ENCODE results near the gene AVL9.

The AVL9 gene

GRCh38 chr7:32507414-32507813 lies 12.1 kb downstream of the AVL9 start:
- Mint-ChIP-seq H3K27me3 (ENCODE audit: low read depth) (no peaks in the 10 kb centered on the region), H3K27ac (no peak overlapping the region), H3K4me3 (no peak overlapping the region), H3K36me3 (ENCODE audit: low read depth) (peaks cover 17% of the 10 kb centered on the region), H3K4me1 (ENCODE audit: low read depth) (peaks cover 18% of the 10 kb centered on the region), H3K9me3 (no peaks in the 10 kb centered on the region)

- Mint-ChIP-seq H3K27ac (no peak overlapping the region), H3K9me3 (peaks cover 1% of the 10 kb centered on the region), H3K27me3 (ENCODE audit: low read depth) (no peaks in the 10 kb centered on the region), H3K36me3 (ENCODE audit: low read depth) (peaks cover 18% of the 10 kb centered on the region), H3K4me1 (ENCODE audit: low read depth) (peaks cover 19% of the 10 kb centered on the region), H3K4me3 (no peak overlapping the region)
Measured at GRCh38 chr7:32511791-32512190, 16.5 kb downstream of the AVL9 start.

GRCh38 chr7:32513210-32513609 lies 17.9 kb downstream of the AVL9 start:
- no peak overlapping the region for H3K27ac Mint-ChIP-seq
- H3K4me3 Mint-ChIP-seq: no peak overlapping the region
- peaks cover 21% of the 10 kb centered on the region for H3K36me3 Mint-ChIP-seq (ENCODE audit: low read depth)
- H3K27me3 Mint-ChIP-seq (ENCODE audit: low read depth): no peaks in the 10 kb centered on the region
- peaks cover 19% of the 10 kb centered on the region for H3K4me1 Mint-ChIP-seq (ENCODE audit: low read depth)
- H3K9me3 Mint-ChIP-seq: peaks cover 9% of the 10 kb centered on the region

DNA sequence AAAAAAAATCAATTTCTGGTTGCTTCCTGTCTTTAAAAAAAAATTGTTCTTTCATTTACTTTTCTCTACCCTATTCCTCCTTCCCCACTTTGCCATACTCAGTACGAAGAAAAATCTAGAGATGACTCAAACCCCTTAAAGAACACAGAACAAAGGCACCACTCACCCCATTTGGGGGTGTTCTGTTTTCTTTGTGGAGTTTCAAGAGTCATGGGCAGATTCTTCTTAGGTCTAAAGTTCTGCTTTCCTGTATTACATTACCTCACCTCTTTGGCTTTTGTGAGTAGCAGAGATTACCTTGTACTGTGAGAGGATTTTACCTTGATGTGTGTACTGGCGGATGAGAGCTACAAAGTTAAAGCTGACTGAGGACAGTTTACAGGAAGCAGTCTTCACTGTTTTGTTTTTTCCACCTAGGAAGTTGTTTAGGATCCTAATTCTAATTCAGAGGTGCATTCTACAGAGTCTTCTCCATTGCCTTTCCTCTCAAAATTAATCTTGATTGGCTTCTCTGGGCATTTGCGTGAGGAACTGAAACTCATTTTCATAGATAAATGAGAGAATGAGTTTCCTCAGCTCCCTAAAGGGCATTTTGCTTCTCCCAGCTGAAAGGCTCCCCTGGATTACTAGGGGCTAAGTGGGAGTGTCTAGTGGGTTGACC lies 20.7 kb downstream of the AVL9 start:
- Mint-ChIP-seq H3K4me3 (peak overlapping the region; percentile 18), H3K4me1 (ENCODE audit: low read depth) (peaks cover 17% of the 10 kb centered on the region), H3K27ac (peak overlapping the region; percentile 11), H3K36me3 (ENCODE audit: low read depth) (peaks cover 34% of the 10 kb centered on the region), H3K27me3 (ENCODE audit: low read depth) (no peaks in the 10 kb centered on the region), H3K9me3 (peaks cover 24% of the 10 kb centered on the region)

- Mint-ChIP-seq H3K36me3 (ENCODE audit: low read depth) (peaks cover 37% of the 10 kb centered on the region), H3K4me1 (ENCODE audit: low read depth) (peaks cover 13% of the 10 kb centered on the region), H3K27me3 (ENCODE audit: low read depth) (no peaks in the 10 kb centered on the region), H3K9me3 (peaks cover 30% of the 10 kb centered on the region), H3K4me3 (no peak overlapping the region), H3K27ac (no peak overlapping the region)
Measured at GRCh38 chr7:32516551-32517100, 21.3 kb downstream of the AVL9 start.

- Mint-ChIP-seq H3K4me1 (ENCODE audit: low read depth) (peaks cover 10% of the 10 kb centered on the region), H3K9me3 (peaks cover 37% of the 10 kb centered on the region), H3K27me3 (ENCODE audit: low read depth) (no peaks in the 10 kb centered on the region), H3K27ac (no peak overlapping the region), H3K4me3 (no peak overlapping the region), H3K36me3 (ENCODE audit: low read depth) (peaks cover 47% of the 10 kb centered on the region)
Measured at GRCh38 chr7:32518534-32519140, 23.3 kb downstream of the AVL9 start.

DNA sequence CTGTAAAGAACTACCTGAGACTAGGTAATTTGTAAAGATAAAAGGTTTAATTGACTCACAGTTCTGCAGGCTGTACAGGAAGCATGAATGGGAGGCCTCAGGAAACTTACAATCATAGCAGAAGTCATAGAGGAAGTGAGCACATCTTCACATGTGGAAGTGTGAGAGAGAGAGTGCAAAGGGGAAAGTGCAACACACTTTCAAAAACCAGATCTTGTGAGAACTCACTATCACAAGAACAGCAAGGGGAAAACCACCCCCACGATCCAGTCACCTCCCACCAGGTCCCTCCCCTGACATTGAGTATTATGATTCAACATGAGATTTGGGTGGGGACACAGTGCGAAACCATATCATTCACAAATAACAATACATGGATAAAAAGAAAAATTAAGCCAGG lies 24.5 kb downstream of the AVL9 start:
- Mint-ChIP-seq H3K27ac (no peak overlapping the region), H3K36me3 (ENCODE audit: low read depth) (peaks cover 44% of the 10 kb centered on the region), H3K27me3 (ENCODE audit: low read depth) (no peaks in the 10 kb centered on the region), H3K4me1 (ENCODE audit: low read depth) (peaks cover 7% of the 10 kb centered on the region), H3K9me3 (peaks cover 37% of the 10 kb centered on the region), H3K4me3 (no peak overlapping the region)

- H3K27me3 Mint-ChIP-seq (ENCODE audit: low read depth): no peaks in the 10 kb centered on the region
- H3K4me3 Mint-ChIP-seq: no peak overlapping the region
- H3K27ac Mint-ChIP-seq: no peak overlapping the region
- peaks cover 30% of the 10 kb centered on the region for H3K36me3 Mint-ChIP-seq (ENCODE audit: low read depth)
- peaks cover 29% of the 10 kb centered on the region for H3K9me3 Mint-ChIP-seq
- no peaks in the 10 kb centered on the region for H3K4me1 Mint-ChIP-seq (ENCODE audit: low read depth)
Measured at GRCh38 chr7:32522746-32523530, 27.6 kb downstream of the AVL9 start.

DNA sequence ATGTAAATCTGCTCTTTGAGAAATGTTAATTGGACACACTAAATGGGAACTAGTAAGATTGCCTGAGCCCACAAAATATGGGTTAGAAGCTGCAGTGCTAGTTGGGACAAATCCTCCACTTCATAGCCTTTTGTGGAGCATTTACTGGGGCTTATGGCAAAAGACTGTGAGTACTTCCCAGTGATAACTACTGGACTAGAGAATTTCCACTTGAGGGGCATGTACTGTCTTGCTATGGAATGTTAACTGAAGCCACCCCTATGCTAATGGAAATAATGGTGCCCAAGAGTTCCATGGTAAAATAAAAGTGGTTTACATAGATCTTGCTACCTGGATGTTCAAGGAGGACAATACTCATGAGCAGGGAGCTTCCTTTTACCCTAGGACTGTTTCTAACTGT lies 29.3 kb downstream of the AVL9 start:
- Mint-ChIP-seq H3K36me3 (ENCODE audit: low read depth) (peaks cover 27% of the 10 kb centered on the region), H3K4me3 (no peak overlapping the region), H3K27ac (no peak overlapping the region), H3K4me1 (ENCODE audit: low read depth) (peaks cover 3% of the 10 kb centered on the region), H3K27me3 (ENCODE audit: low read depth) (no peaks in the 10 kb centered on the region), H3K9me3 (peaks cover 27% of the 10 kb centered on the region)

DNA sequence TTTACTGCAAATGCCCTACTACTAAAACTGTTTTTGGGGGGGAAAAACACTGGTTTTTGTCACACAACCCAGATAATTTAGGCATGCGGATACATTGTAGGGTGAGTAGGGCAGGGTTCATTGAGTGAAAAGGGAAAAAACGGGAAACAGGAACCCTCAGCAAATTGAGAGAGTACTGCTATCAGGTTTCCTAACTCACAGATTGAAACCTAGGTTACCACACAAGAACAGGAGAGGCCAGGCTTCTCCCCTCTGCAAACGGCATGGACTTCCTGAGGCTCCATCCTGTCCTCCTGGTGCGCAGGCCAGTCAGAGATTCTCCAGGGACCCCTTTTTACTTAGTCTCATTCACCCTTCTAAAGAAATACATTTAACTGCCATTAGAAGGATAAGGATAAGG lies 30.6 kb downstream of the AVL9 start:
- Mint-ChIP-seq H3K4me3 (no peak overlapping the region), H3K36me3 (ENCODE audit: low read depth) (peaks cover 19% of the 10 kb centered on the region), H3K9me3 (peaks cover 15% of the 10 kb centered on the region), H3K27ac (no peak overlapping the region), H3K4me1 (ENCODE audit: low read depth) (peaks cover 3% of the 10 kb centered on the region), H3K27me3 (ENCODE audit: low read depth) (no peaks in the 10 kb centered on the region)

DNA sequence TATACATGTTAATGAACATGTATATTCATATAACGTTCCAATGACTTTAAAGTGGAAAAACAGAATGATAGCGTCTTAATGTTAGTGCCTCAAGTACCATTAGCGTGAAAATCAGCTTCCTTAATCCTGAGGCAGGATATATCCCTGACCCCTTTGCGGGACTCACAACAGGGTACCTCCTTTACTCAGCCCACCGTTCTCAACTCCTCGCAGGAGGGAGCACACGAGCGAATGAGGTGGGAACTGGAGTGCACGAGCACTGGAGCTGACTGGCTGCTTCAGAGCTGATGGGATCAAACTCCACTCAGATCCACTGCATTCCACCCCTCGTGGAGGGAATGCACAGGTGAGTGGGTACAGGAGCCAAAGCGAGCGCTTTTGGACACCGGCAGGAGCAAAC lies 36.1 kb downstream of the AVL9 start:
- Mint-ChIP-seq H3K27me3 (ENCODE audit: low read depth) (no peaks in the 10 kb centered on the region), H3K36me3 (ENCODE audit: low read depth) (peaks cover 9% of the 10 kb centered on the region), H3K27ac (no peak overlapping the region), H3K4me1 (ENCODE audit: low read depth) (peaks cover 3% of the 10 kb centered on the region), H3K9me3 (no peaks in the 10 kb centered on the region), H3K4me3 (no peak overlapping the region)

- no peaks in the 10 kb centered on the region for H3K27me3 Mint-ChIP-seq (ENCODE audit: low read depth)
- peaks cover 9% of the 10 kb centered on the region for H3K36me3 Mint-ChIP-seq (ENCODE audit: low read depth)
- H3K4me3 Mint-ChIP-seq: no peak overlapping the region
- no peak overlapping the region for H3K27ac Mint-ChIP-seq
- peaks cover 3% of the 10 kb centered on the region for H3K4me1 Mint-ChIP-seq (ENCODE audit: low read depth)
- no peaks in the 10 kb centered on the region for H3K9me3 Mint-ChIP-seq
Measured at GRCh38 chr7:32532086-32532485, 36.8 kb downstream of the AVL9 start.

DNA sequence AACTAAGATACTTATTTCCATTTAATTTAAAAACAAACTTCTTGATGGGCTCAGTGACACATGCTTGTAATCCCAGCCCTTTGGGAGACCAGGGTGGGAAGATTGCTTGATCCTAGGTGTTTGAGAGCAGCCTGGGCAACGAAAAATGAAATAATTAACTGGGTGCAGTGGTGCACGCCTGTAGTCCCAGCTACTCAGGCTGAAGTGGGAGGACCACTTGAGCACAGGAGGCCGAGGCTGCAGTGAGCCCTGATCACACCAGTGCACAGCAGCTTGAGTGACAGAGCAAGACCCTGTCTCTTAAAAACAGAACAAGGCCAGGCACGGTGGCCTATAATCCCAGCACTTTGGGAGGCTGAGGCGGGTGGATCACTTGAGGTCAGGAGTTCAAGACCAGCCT lies 37.4 kb downstream of the AVL9 start:
- Mint-ChIP-seq H3K4me1 (ENCODE audit: low read depth) (peaks cover 3% of the 10 kb centered on the region), H3K4me3 (no peak overlapping the region), H3K36me3 (ENCODE audit: low read depth) (peaks cover 9% of the 10 kb centered on the region), H3K27me3 (ENCODE audit: low read depth) (no peaks in the 10 kb centered on the region), H3K9me3 (no peaks in the 10 kb centered on the region), H3K27ac (no peak overlapping the region)

DNA sequence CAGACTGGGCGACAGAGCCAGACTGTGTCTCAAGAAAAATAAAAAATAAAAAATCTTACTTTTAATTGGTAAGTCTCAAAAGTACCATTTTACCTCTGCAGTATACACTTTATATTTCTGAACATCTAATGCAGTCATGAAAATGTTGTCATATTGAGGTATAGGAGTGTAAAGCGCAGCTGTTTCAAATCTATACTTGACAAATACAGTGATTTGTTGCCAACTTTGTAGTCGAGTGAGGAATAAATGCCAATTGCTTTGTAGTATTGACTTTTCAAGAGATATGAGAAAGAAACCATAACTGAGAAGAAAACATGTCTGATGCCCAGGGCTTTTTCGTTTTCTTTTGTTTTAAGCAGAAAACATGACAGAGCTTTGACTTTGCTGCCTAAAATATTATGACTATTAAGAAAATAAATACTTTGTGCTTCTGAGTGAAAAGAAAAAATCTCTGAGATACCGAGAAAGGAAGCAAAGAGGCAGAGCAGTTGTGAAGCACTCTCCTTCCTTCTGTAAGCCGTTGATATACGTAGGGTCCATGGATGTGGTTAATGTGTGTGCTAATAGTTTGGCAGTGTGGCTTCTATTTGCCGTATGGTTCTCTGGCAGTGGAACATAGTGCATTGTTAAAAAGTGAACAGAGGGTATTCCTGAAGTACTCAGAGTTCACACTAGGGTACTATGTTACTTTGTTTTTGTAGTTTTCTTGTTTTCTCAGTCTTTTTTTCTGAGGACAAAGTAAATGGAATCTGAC lies 38.2 kb downstream of the AVL9 start:
- H3K4me1 Mint-ChIP-seq (ENCODE audit: low read depth): peaks cover under 1% of the 10 kb centered on the region
- H3K27me3 Mint-ChIP-seq (ENCODE audit: low read depth): no peaks in the 10 kb centered on the region
- H3K27ac Mint-ChIP-seq: no peak overlapping the region
- peaks cover 9% of the 10 kb centered on the region for H3K36me3 Mint-ChIP-seq (ENCODE audit: low read depth)
- no peaks in the 10 kb centered on the region for H3K9me3 Mint-ChIP-seq
- no peak overlapping the region for H3K4me3 Mint-ChIP-seq
